ENCODE measurements around the gene PLEKHG4. TPM values are rescaled to one million over a fixed set of nuclear protein-coding genes. Genes with fewer than 3 reads are reported as not detected.

The PLEKHG4 gene
- total RNA-seq, 1 experiment from 2014 or later = 13.9 TPM

DNA sequence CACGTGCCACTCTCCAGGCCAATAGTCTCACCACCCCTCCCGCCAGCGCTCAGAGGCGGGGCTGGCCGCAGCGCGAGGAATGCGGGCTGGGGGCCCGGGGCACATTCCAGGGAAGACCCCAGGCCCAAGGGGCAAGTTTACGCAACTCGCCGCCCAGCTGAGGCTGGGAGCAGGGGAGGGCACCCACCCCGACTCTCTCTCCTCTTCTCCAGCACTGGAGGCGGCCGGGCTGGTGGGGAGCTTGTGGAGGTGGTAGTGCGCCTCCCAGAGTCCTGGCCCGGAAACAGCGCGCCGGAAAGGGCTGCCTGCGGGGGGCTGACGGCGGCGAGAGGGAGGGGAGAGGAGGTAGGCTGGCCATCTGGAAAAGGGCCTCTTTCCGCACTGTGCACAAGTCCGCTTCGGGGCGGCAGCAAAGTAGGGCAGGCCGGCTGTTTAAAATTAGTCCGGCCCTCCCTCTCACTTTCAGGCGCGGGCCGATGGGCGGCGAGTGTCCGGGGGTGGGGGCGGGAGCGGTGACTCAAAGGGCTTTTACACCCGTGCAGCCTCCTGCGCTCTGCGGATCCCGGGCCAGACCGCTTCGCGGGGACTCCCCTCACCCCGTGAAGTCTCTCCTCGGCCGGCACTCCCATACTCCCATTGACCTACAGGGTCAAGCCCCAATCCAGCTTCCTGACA lies 33.1 kb upstream of the PLEKHG4 start:
- H3K27me3 ChIP-seq (ENCODE audit: insufficient read depth, low read length) = no peaks in the 10 kb centered on the region; the same call in 1 of the 2 replicates
- DNase-seq = peak; percentile 88
- no peak overlapping the region for H3K23ac ChIP-seq (ENCODE audit: insufficient read length, low read depth, low read length)
- TF ChIP-seq, protein P1, sequence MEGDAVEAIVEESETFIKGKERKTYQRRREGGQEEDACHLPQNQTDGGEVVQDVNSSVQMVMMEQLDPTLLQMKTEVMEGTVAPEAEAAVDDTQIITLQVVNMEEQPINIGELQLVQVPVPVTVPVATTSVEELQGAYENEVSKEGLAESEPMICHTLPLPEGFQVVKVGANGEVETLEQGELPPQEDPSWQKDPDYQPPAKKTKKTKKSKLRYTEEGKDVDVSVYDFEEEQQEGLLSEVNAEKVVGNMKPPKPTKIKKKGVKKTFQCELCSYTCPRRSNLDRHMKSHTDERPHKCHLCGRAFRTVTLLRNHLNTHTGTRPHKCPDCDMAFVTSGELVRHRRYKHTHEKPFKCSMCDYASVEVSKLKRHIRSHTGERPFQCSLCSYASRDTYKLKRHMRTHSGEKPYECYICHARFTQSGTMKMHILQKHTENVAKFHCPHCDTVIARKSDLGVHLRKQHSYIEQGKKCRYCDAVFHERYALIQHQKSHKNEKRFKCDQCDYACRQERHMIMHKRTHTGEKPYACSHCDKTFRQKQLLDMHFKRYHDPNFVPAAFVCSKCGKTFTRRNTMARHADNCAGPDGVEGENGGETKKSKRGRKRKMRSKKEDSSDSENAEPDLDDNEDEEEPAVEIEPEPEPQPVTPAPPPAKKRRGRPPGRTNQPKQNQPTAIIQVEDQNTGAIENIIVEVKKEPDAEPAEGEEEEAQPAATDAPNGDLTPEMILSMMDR (conservative IDR thresholded peaks at IDR 0.05) = peak; percentile 56
- peaks cover 11% of the 10 kb centered on the region; the same call in 1 of the 2 replicates for H3K4me1 ChIP-seq (ENCODE audit: insufficient read depth, low read length)
- H3K23me2 ChIP-seq (ENCODE audit: insufficient read length, low read depth, low read length, poor library complexity, severe bottlenecking) = peaks cover 31% of the 10 kb centered on the region
- H2BK12ac ChIP-seq (ENCODE audit: insufficient read length, low read depth, low read length) = no peak overlapping the region
- no peak overlapping the region for H2AFZ ChIP-seq (ENCODE audit: low read length)
- peaks cover 41 to 47% of the 10 kb centered on the region in 2 experiments for H3K4me1 Mint-ChIP-seq
- H4K20me1 ChIP-seq (ENCODE audit: control insufficient read depth, insufficient read depth, insufficient read length) = peaks cover 3% of the 10 kb centered on the region
- no CpG with 5 or more reads among the region's 48 CpGs for WGBS (ENCODE audit: extremely low coverage, insufficient read length, low lambda C conversion rate)
- no peak overlapping the region for H4K5ac ChIP-seq (ENCODE audit: insufficient read length, low read depth, low read length)
- no peak overlapping the region for H3K56ac ChIP-seq (ENCODE audit: insufficient read length, low read depth, low read length)
- no peaks in the 10 kb centered on the region for H3K79me1 ChIP-seq (ENCODE audit: insufficient read depth, low read depth, low read length, poor library complexity, severe bottlenecking)
- no peaks in the 10 kb centered on the region for H3K9me3 Mint-ChIP-seq
- H3K27ac ChIP-seq (ENCODE audit: insufficient read length, low read depth, low read length) = no peak overlapping the region
- peaks cover 24% of the 10 kb centered on the region for H3K27me3 Mint-ChIP-seq (ENCODE audit: low read depth)
- no peak overlapping the region for H4K8ac ChIP-seq (replicated peaks; ENCODE audit: insufficient read length, low read depth, low read length)
- no peak overlapping the region for H3K4ac ChIP-seq (ENCODE audit: low read depth, low read length)
- peak overlapping the region; percentile 5 for H3K18ac ChIP-seq (ENCODE audit: insufficient read length, low read depth, low read length)
- peak overlapping the region; percentile 41 for H3K4me2 ChIP-seq (ENCODE audit: insufficient read depth, insufficient read length, low read length)
- no peak overlapping the region for H3T11ph ChIP-seq (ENCODE audit: low read length)
- no peak overlapping the region for H4K91ac ChIP-seq (ENCODE audit: insufficient read length, low read depth, low read length)
- H2BK5ac ChIP-seq (ENCODE audit: insufficient read length, low read length) = no peak overlapping the region
- peak overlapping the region; percentile 52 to 95 (median 87); a peak in 4 of 7 replicates for H3K27ac Mint-ChIP-seq
- no peak overlapping the region for H2AK5ac ChIP-seq (ENCODE audit: insufficient read length, low read length)
- H2BK120ac ChIP-seq (ENCODE audit: low read depth, low read length, poor library complexity, severe bottlenecking) = no peak overlapping the region
- no peaks in the 10 kb centered on the region; the same call in 1 of the 2 replicates for H3K79me2 ChIP-seq (ENCODE audit: insufficient read depth, low read length)
- no peak overlapping the region for H2BK20ac ChIP-seq (ENCODE audit: low read depth, low read length, poor library complexity, severe bottlenecking)
- H2BK15ac ChIP-seq (ENCODE audit: low read depth, low read length) = no peak overlapping the region
- no peaks in the 10 kb centered on the region for H3K9me3 ChIP-seq (ENCODE audit: control insufficient read depth, low read depth, low read length)
- peak overlapping the region; percentile 74 for H3K14ac ChIP-seq (ENCODE audit: insufficient read depth, low read length)
- H3K36me3 Mint-ChIP-seq (ENCODE audit: insufficient read depth in 1 of 3, low read depth in 3 of 3) = no peaks in the 10 kb centered on the region; a peak in 2 of 7 replicates
- H3K9ac ChIP-seq (ENCODE audit: extremely low read depth, insufficient read length, low read length) = peak overlapping the region; percentile 12
- peak overlapping the region; percentile 86 to 94 for H3K4me3 Mint-ChIP-seq

All from H9 (cell line).